ENCODE measurements around the gene BACH2.

Gene BACH2

GRCh38 chr6:90003941-90004340, 292.7 kb downstream of the BACH2 start:
- no peak for DNase-seq (ENCODE audit: low read depth in 2 of 3, low spot score in 2 of 3)

GRCh38 chr6:90003069-90003795, 293.4 kb downstream of the BACH2 start:
- no peak for DNase-seq (ENCODE audit: low read depth in 2 of 3, low spot score in 2 of 3)

- DNase-seq (ENCODE audit: low read depth in 2 of 3, low spot score in 2 of 3) = no peak
These were observed 295.5 kb downstream of the BACH2 start for GRCh38 chr6:90000864-90001731.

- DNase-seq (ENCODE audit: low read depth in 2 of 3, low spot score in 2 of 3) = no peak
These were observed 296.5 kb downstream of the BACH2 start for GRCh38 chr6:89999945-90000825.

- no peak for DNase-seq (ENCODE audit: low read depth in 2 of 3, low spot score in 2 of 3)
These were observed 297.5 kb downstream of the BACH2 start for GRCh38 chr6:89999154-89999553.

GRCh38 chr6:89997456-89998445, 298.9 kb downstream of the BACH2 start:
- DNase-seq (ENCODE audit: low read depth in 2 of 3, low spot score in 2 of 3) = no peak

- DNase-seq (ENCODE audit: low read depth in 2 of 3, low spot score in 2 of 3) = no peak
These were observed 303.2 kb downstream of the BACH2 start for GRCh38 chr6:89993411-89993810.

- DNase-seq (ENCODE audit: low read depth in 2 of 3, low spot score in 2 of 3) = no peak
These were observed 303.8 kb downstream of the BACH2 start for GRCh38 chr6:89992818-89993217.

GRCh38 chr6:89989742-89990141, 306.9 kb downstream of the BACH2 start:
- DNase-seq (ENCODE audit: low read depth in 2 of 3, low spot score in 2 of 3) = no peak

- no peak for DNase-seq (ENCODE audit: low read depth in 2 of 3, low spot score in 2 of 3)
These were observed 308.8 kb downstream of the BACH2 start for GRCh38 chr6:89987830-89988229.

- no peak for DNase-seq (ENCODE audit: low read depth in 2 of 3, low spot score in 2 of 3)
These were observed 309.5 kb downstream of the BACH2 start for GRCh38 chr6:89987140-89987539.

- no peak for DNase-seq (ENCODE audit: low read depth in 2 of 3, low spot score in 2 of 3)
These were observed 310.0 kb downstream of the BACH2 start for GRCh38 chr6:89986650-89987074.

GRCh38 chr6:89985751-89986493, 310.7 kb downstream of the BACH2 start:
- no peak for DNase-seq (ENCODE audit: low read depth in 2 of 3, low spot score in 2 of 3)

GRCh38 chr6:89984926-89985750, 311.5 kb downstream of the BACH2 start:
- DNase-seq (ENCODE audit: low read depth in 2 of 3, low spot score in 2 of 3) = no peak

- DNase-seq (ENCODE audit: low read depth in 2 of 3, low spot score in 2 of 3) = no peak
These were observed 316.3 kb downstream of the BACH2 start for GRCh38 chr6:89980353-89980752.

GRCh38 chr6:89979481-89980119, 317.0 kb downstream of the BACH2 start:
- no peak for DNase-seq (ENCODE audit: low read depth in 2 of 3, low spot score in 2 of 3)

GRCh38 chr6:89978749-89979145, 317.9 kb downstream of the BACH2 start:
- DNase-seq (ENCODE audit: low read depth in 2 of 3, low spot score in 2 of 3) = no peak
